ENCODE measurements around the gene P2RY6.

Gene P2RY6

DNA sequence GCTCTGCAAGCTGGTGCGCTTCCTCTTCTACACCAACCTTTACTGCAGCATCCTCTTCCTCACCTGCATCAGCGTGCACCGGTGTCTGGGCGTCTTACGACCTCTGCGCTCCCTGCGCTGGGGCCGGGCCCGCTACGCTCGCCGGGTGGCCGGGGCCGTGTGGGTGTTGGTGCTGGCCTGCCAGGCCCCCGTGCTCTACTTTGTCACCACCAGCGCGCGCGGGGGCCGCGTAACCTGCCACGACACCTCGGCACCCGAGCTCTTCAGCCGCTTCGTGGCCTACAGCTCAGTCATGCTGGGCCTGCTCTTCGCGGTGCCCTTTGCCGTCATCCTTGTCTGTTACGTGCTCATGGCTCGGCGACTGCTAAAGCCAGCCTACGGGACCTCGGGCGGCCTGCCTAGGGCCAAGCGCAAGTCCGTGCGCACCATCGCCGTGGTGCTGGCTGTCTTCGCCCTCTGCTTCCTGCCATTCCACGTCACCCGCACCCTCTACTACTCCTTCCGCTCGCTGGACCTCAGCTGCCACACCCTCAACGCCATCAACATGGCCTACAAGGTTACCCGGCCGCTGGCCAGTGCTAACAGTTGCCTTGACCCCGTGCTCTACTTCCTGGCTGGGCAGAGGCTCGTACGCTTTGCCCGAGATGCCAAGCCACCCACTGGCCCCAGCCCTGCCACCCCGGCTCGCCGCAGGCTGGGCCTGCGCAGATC lies 37.5 kb upstream of the P2RY6 start:
- Histone ChIP-seq H3K36me3 (peaks cover 67% of the 10 kb centered on the region), H3K27me3 (no peaks in the 10 kb centered on the region), H3K4me3 (ENCODE audit: low read depth in 1 of 2, low read length in 1 of 2) (no peak overlapping the region), H3K9me3 (no peaks in the 10 kb centered on the region), H3K27ac (no peak overlapping the region), H3K4me1 (ENCODE audit: control insufficient read depth in 1 of 2, insufficient read depth in 1 of 2, low read depth in 1 of 2, low read length in 1 of 2) (no peaks in the 10 kb centered on the region)
- TF ChIP-seq, protein P1, sequence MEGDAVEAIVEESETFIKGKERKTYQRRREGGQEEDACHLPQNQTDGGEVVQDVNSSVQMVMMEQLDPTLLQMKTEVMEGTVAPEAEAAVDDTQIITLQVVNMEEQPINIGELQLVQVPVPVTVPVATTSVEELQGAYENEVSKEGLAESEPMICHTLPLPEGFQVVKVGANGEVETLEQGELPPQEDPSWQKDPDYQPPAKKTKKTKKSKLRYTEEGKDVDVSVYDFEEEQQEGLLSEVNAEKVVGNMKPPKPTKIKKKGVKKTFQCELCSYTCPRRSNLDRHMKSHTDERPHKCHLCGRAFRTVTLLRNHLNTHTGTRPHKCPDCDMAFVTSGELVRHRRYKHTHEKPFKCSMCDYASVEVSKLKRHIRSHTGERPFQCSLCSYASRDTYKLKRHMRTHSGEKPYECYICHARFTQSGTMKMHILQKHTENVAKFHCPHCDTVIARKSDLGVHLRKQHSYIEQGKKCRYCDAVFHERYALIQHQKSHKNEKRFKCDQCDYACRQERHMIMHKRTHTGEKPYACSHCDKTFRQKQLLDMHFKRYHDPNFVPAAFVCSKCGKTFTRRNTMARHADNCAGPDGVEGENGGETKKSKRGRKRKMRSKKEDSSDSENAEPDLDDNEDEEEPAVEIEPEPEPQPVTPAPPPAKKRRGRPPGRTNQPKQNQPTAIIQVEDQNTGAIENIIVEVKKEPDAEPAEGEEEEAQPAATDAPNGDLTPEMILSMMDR (IDR thresholded peaks at IDR 0.05), result no peak

DNA sequence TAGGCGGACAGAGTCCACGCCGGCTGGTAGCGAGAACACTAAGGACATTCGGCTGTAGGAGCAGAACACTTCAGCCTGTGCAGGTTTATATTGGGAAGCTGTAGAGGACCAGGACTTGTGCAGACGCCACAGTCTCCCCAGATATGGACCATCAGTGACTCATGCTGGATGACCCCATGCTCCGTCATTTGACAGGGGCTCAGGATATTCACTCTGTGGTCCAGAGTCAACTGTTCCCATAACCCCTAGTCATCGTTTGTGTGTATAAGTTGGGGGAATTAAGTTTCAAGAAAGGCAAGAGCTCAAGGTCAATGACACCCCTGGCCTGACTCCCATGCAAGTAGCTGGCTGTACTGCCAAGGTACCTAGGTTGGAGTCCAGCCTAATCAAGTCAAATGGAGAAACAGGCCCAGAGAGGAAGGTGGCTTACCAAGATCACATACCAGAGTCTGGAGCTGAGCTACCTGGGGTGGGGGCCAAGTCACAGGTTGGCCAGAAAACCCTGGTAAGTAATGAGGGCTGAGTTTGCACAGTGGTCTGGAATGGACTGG lies 36.8 kb upstream of the P2RY6 start:
- H3K9me3 ChIP-seq, result no peaks in the 10 kb centered on the region
- no peak overlapping the region for H3K4me3 ChIP-seq (ENCODE audit: low read depth in 1 of 2, low read length in 1 of 2)
- H3K27ac ChIP-seq, result no peak overlapping the region
- H3K4me1 ChIP-seq (ENCODE audit: control insufficient read depth in 1 of 2, insufficient read depth in 1 of 2, low read depth in 1 of 2, low read length in 1 of 2), result no peaks in the 10 kb centered on the region
- peaks cover 63% of the 10 kb centered on the region for H3K36me3 ChIP-seq
- TF ChIP-seq, protein P1 (IDR thresholded peaks at IDR 0.05), result no peak
- H3K27me3 ChIP-seq, result no peaks in the 10 kb centered on the region

DNA sequence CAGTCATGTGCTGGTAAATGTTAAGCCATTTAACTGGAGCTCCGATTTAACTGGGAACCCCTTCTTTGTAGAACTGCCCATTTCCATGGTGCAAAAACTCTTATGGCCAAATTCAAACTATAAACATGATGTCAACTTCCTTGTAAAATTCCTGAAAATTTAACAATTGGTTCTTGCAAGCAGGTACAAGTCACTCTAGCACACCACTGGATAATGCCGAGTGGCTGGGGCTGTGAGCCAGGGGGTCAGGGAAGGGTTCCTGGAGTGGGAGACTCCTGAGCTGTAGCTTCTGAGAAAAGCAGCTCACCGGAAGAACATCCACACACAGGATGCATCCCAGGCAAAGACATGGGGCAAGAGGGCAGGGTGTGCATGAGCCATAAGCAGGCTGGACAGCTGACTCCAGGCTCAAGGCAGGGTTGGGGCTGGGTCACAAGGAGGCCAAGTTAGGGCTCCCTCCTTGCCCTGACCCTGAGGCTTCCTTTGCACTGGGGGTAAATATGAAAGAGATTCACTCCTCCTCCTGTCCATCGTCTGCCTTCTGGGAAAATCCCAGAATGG lies 35.9 kb upstream of the P2RY6 start:
- no peaks in the 10 kb centered on the region for H3K9me3 ChIP-seq
- peaks cover 55% of the 10 kb centered on the region for H3K36me3 ChIP-seq
- no peaks in the 10 kb centered on the region for H3K4me1 ChIP-seq (ENCODE audit: control insufficient read depth in 1 of 2, insufficient read depth in 1 of 2, low read depth in 1 of 2, low read length in 1 of 2)
- TF ChIP-seq, protein P1 (IDR thresholded peaks at IDR 0.05), result no peak
- no peak overlapping the region for H3K4me3 ChIP-seq (ENCODE audit: low read depth in 1 of 2, low read length in 1 of 2)
- peak overlapping the region; percentile 41 for H3K27ac ChIP-seq
- no peaks in the 10 kb centered on the region for H3K27me3 ChIP-seq

DNA sequence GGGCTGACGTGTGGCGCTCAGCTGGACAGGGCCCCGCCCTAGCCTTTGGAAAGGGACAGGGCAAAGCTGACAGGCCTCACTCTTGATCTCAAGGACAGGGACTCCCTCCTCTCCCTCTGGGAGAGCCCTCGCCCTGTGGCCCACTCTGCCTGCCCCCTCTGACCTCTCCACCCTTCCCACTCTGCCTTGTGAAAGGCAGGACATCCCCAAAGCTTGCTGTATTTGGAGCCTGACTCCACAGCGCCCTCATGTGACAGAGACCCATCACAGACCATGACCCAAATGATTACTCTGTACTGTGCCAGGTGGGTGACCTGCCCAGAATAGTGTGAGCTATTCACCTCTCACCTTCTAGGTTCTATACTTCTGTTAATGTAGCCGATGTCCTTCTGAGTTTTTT lies 35.3 kb upstream of the P2RY6 start:
- no peak overlapping the region for H3K4me3 ChIP-seq (ENCODE audit: low read depth in 1 of 2, low read length in 1 of 2)
- peaks cover 55% of the 10 kb centered on the region for H3K36me3 ChIP-seq
- H3K27ac ChIP-seq, result peak overlapping the region; percentile 41
- H3K9me3 ChIP-seq, result no peaks in the 10 kb centered on the region
- H3K27me3 ChIP-seq, result no peaks in the 10 kb centered on the region
- TF ChIP-seq, protein P1 (IDR thresholded peaks at IDR 0.05), result peak; percentile 64
- H3K4me1 ChIP-seq (ENCODE audit: control insufficient read depth in 1 of 2, insufficient read depth in 1 of 2, low read depth in 1 of 2, low read length in 1 of 2), result no peaks in the 10 kb centered on the region

DNA sequence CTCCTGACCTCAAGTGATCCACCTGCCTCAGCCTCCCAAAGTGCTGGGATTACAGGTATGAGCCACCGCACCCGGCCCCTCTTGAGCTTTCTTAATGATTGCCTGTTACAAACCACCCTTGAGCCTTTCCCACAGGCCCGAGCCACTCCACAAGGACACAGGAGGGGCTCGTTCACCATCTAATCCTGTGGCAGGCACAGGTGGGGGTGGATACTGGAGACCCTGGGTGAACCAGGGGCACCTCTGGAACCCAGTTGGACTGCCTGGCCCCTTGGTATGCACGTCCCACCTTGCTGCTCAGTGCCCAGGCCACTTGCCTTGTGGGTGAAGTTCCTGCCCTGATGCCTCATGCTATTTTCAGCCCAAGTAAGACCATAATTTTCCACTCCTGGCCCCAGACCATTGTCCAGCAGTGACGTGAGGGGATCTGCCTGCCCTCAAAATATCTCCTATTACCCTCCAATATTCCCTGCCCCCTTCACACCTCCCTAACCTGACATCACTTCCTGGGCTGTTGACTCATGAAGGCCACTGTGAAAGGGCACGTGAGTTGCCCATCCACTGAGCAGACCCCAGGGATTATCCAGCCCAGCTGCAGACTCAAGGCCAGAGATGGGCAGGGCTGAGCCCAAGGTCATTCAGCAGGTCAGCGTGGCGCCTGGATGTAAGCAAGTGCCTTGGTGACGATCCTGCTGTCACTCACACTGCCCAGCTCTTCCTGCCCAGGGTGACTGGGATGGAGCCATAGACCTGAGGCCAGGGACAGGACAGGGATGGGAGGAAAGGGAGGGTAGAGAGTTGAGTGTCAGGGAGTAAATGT lies 34.5 kb upstream of the P2RY6 start:
- peaks cover 51% of the 10 kb centered on the region for H3K36me3 ChIP-seq
- peaks cover 2 to 6% of the 10 kb centered on the region in 2 experiments for H3K4me1 ChIP-seq (ENCODE audit: control insufficient read depth in 1 of 2, insufficient read depth in 1 of 2, low read depth in 1 of 2, low read length in 1 of 2)
- H3K9me3 ChIP-seq, result no peaks in the 10 kb centered on the region
- H3K4me3 ChIP-seq (ENCODE audit: low read depth in 1 of 2, low read length in 1 of 2), result no peak overlapping the region
- TF ChIP-seq, protein P1 (IDR thresholded peaks at IDR 0.05), result no peak
- H3K27ac ChIP-seq, result no peak overlapping the region
- no peaks in the 10 kb centered on the region for H3K27me3 ChIP-seq

Data from neutrophil (primary cell).